BE2C (cell line): ENCODE results near the gene CBFA2T2.

Source experiments
- DNase-seq: peaks from one replicate; pipeline ENCODE4 v3.0.0-alpha.2; 2020
- H3K27me3 ChIP-seq: fragments of 250-450 bp; sonication (Bioruptor Pico); 2 replicates; pipeline ENCODE4 v1.5.1; 2020; ENCODE audit warnings: mild to moderate bottlenecking
- H3K36me3 ChIP-seq: fragments of 250-450 bp; sonication (Bioruptor Pico); 2 replicates; pipeline ENCODE4 v1.5.1; 2020; ENCODE audit warnings: mild to moderate bottlenecking
- H3K4me1 ChIP-seq: fragments of 250-450 bp; sonication (Bioruptor Pico); 2 replicates; pipeline ENCODE4 v1.5.1; 2020
- H3K4me3 ChIP-seq: 2 replicates; pipeline ENCODE4 v1.5.1; 2011; ENCODE audit warnings: low read depth, low read length
- H3K9me3 ChIP-seq: fragments of 250-450 bp; sonication (Bioruptor Pico); 2 replicates; pipeline ENCODE4 v1.5.1; 2020
- CTCF ChIP-seq: IDR thresholded peaks from 2 replicates; pipeline ENCODE4 v1.5.1; 2012; ENCODE audit warnings: mild to moderate bottlenecking, low read depth, low read length

CBFA2T2 gene

GRCh38 chr20:33650753-33651561 is 161.1 kb downstream of the CBFA2T2 start:
- Histone ChIP-seq H3K4me1 (peaks cover 29% of the 10 kb centered on the region), H3K27me3 (no peaks in the 10 kb centered on the region), H3K9me3 (no peaks in the 10 kb centered on the region), H3K36me3 (no peaks in the 10 kb centered on the region; the same call in none of the 2 replicates), H3K4me3 (no peak overlapping the region)
- no peak for TF ChIP-seq CTCF
- DNase-seq = no peak

GRCh38 chr20:33651562-33652048 is 161.7 kb downstream of the CBFA2T2 start:
- Histone ChIP-seq H3K4me1 (peaks cover 29% of the 10 kb centered on the region), H3K9me3 (no peaks in the 10 kb centered on the region), H3K4me3 (no peak overlapping the region), H3K36me3 (no peaks in the 10 kb centered on the region; the same call in 1 of the 2 replicates), H3K27me3 (no peaks in the 10 kb centered on the region)
- DNase-seq = no peak
- no peak for TF ChIP-seq CTCF

- Histone ChIP-seq H3K4me3 (no peak overlapping the region), H3K9me3 (no peaks in the 10 kb centered on the region), H3K4me1 (peaks cover 21% of the 10 kb centered on the region), H3K27me3 (no peaks in the 10 kb centered on the region), H3K36me3 (peaks cover 6% of the 10 kb centered on the region; the same call in 1 of the 2 replicates)
- TF ChIP-seq CTCF = peak; percentile 99
- DNase-seq = peak; percentile 83
These were observed 163.5 kb downstream of the CBFA2T2 start for GRCh38 chr20:33653218-33653899.

GRCh38 chr20:33653900-33654596 is 164.2 kb downstream of the CBFA2T2 start:
- no peak for TF ChIP-seq CTCF
- DNase-seq = no peak
- Histone ChIP-seq H3K4me3 (no peak overlapping the region), H3K4me1 (peaks cover 14% of the 10 kb centered on the region), H3K9me3 (no peaks in the 10 kb centered on the region), H3K36me3 (peaks cover 8% of the 10 kb centered on the region), H3K27me3 (no peaks in the 10 kb centered on the region)

DNA sequence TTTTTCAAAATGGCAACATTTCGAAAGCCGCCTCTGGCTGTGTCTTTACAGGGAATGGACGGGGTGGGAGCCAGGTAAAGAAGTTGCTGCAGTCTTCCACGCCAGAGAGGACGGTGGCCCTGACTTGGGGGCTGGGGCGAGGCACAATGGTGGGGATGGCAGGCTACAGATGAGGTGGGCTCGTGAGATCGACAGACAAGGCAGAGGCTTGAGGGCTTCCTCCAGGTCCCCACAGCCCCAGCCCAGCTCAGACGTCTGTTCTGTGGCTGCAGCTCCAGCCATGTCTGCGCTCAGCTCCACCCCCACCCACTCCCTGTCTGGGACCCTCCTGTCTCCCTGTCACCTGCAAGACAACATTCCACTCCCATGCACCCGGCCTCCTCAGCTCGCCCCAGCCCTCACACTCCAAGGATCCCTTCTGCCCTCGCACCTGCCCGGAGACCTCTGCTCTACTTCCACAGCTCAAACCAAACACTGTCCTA is 164.8 kb downstream of the CBFA2T2 start:
- H3K4me1 ChIP-seq = peaks cover 8% of the 10 kb centered on the region
- DNase-seq = no peak
- peaks cover 13% of the 10 kb centered on the region for H3K36me3 ChIP-seq
- no peak overlapping the region for H3K4me3 ChIP-seq
- H3K27me3 ChIP-seq = no peaks in the 10 kb centered on the region
- no peaks in the 10 kb centered on the region for H3K9me3 ChIP-seq
- no peak for TF ChIP-seq CTCF
